Fibroblast of mammary gland (primary cell): ENCODE results near the gene DNAH14.

Experiments used
- DNase-seq: peaks from one replicate; pipeline ENCODE4 v3.0.0-alpha.2; 2010; ENCODE audit warnings: low read depth
- H3K4me3 ChIP-seq: 2 replicates; pipeline ENCODE4 v1.5.1; 2011; ENCODE audit warnings: low read depth, mild to moderate bottlenecking, low read length, moderate library complexity; ENCODE audit not compliant: control insufficient read depth
- TF ChIP-seq, protein P1 (sequence below): conservative IDR thresholded peaks from 2 replicates; pipeline ENCODE4 v1.5.1; 2011; ENCODE audit warnings: low read depth, low read length, inconsistent platforms; ENCODE audit not compliant: control insufficient read depth, insufficient read depth

Gene DNAH14

DNA sequence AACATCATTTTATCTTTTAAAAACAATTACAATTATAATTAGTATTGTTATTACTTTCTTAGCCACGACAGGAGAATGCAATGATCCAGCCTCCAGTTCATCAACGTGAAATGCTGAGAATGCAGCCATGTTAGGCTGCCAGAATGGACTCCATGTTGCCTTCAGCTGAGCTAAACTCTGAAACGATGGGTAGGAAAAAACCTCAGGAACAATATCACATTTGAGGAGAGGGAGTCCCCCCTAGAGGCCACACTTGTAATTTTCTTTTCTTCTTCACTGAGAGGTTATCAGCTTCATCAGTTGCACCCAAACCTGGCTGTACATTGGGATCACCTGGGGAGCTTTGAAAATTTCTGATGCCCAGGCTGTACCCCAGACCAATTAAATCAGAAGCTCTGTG is 34.6 kb upstream of the DNAH14 start:
- no peak overlapping the region for H3K4me3 ChIP-seq
- TF ChIP-seq, protein P1, sequence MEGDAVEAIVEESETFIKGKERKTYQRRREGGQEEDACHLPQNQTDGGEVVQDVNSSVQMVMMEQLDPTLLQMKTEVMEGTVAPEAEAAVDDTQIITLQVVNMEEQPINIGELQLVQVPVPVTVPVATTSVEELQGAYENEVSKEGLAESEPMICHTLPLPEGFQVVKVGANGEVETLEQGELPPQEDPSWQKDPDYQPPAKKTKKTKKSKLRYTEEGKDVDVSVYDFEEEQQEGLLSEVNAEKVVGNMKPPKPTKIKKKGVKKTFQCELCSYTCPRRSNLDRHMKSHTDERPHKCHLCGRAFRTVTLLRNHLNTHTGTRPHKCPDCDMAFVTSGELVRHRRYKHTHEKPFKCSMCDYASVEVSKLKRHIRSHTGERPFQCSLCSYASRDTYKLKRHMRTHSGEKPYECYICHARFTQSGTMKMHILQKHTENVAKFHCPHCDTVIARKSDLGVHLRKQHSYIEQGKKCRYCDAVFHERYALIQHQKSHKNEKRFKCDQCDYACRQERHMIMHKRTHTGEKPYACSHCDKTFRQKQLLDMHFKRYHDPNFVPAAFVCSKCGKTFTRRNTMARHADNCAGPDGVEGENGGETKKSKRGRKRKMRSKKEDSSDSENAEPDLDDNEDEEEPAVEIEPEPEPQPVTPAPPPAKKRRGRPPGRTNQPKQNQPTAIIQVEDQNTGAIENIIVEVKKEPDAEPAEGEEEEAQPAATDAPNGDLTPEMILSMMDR = peak; percentile 47
- DNase-seq = peak; percentile 51

DNA sequence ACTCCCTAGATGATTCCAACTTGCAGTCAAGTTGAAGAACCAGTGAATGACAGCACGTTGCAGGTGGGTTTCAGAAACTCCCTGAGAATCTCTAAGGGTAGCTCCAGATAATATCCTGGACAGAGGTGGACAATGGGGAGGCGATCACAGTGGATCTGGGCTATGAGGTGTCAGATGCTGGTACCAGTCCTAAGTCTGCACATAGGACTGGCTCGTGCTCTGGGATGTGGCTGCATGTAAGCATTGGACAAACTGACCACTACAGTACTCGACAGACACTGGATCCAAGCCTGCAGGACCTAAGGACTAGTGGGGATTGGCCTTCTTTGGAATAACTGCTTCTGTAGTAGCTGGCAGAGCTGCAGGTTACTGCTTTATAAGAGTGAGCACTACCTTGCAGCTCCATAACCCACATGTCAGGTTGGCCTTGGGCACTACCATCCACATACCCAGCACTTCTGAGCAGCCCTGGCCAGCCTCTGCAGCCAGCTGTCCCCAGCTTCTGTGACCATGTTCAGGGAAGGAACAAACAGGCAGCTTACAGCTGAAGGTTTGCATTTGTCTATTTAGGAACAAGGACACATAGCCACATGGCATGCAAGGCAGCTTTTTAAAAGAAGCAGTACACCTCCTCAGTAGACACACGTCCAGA is 33.2 kb upstream of the DNAH14 start:
- TF ChIP-seq, protein P1 = no peak
- DNase-seq = no peak
- no peak overlapping the region for H3K4me3 ChIP-seq

DNA sequence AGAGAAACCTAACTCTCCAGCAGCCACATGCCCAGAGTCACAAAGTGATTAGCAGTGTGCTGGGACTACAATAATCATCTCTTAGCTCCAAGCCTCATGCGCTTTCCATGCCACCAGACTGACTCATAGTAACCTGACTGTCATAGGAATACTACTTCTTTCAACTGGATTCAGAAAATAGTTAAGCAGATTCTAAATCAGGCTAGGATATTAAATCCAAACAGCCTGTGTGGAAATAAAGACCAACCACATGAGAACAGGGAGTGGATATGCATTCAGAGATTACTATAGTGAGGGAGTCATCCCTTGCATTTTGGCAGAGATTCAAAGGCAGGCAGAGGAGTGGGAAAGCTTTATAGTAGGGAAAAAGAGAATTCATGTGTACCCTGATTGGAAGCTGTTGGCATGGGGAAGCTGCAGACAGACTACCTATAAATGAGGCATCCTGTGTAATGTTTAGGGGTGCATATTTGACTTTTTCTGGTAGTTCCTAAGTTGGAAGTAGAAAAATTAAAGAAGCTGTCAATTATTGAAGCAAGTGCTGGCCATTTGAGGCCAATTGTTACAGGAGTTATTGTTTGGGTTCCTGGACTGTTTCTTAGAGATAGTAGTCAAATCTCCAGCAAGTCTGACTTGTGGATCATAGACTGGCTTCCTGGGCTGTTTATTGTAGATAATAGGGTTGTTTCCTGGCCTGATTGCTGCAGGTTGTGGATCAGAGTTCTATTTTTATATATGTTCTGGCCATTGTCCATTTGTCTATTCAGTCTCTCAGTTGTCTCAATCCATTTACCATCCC is 31.7 kb upstream of the DNAH14 start:
- no peak for DNase-seq
- H3K4me3 ChIP-seq = no peak overlapping the region
- TF ChIP-seq, protein P1 = no peak

DNA sequence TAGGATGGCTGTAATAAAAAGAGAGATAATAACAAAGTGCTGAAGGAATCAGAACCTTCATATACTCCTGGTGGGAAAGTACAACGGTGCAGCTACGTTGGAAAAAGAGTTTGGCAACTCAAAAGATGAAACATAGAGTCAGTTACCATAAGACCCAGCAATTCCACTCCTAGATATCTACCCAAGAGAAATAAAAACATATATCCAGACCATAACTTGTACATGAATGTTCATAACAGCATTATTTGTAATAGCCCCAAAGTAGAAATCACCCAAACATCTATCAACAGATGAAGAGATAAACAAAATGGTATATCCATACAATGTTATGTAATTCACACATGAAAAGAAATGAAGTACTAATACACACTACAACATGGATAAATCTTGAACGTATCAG is 30.5 kb upstream of the DNAH14 start:
- H3K4me3 ChIP-seq = no peak overlapping the region
- no peak for DNase-seq
- TF ChIP-seq, protein P1 = no peak

DNA sequence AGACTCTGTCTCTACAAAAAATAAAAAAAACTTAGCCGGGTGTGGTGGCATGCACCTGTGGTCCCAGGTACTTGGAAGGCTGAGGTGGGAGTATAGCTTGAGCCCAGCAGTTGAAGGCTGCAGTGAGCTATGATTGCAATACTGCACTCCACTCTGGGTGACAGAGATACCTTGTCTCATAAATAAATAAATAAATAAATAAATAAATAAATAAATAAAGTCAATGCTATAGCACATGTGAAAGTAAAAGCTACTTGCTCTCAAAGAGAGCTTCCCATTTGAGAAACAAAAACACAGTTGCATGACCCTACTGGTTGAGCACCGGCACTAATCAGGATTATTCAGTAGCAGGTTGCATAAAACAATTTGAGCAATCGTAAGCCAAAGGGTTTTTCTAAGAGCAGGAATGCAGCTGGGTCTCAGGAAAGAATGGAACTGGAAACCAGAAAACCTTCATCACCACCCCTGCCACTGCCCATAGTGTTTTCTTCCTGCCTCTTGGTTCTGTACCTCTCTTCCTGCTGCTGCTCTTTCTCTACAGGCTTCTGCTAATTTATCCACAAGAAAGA is 29.3 kb upstream of the DNAH14 start:
- no peak for DNase-seq
- TF ChIP-seq, protein P1 = no peak
- no peak overlapping the region for H3K4me3 ChIP-seq

DNA sequence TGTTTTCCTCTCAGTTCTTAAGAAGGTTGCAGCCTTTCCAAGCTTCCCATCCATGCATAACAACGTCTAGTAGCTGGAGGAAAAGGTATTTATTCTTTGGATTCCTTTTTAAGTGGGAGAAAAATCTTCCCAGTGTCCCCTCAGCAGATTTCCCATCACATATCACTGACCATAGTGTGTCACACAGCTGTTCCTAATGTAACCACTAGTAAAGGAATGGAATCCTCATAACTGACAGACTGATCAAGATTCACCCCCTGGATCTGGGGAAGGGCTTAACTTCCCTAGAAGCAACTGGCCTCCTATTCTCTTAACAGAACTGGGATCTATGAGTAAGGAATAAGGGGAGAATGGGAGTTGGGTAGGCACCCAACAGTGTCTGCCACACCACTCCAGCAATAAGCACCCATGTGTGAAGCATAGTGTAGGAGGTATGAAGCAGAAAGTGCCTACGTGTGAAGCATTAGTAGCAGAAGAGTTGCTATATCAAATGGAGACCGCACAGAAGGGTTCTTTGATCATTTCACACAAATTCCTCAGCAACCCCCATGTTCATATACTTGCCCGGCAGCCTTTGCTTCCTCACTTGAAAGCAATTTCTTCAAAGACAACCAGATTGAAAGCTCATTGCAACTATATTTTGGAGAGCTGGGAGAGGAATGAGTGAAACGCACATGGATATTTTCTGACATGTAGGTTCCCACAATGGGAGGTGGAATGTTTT is 28.2 kb upstream of the DNAH14 start:
- TF ChIP-seq, protein P1 = no peak
- no peak overlapping the region for H3K4me3 ChIP-seq
- DNase-seq = no peak
